Measurements from ENCODE around the gene FRRS1. TPM values are rescaled to one million over a fixed set of nuclear protein-coding genes. Genes with fewer than 3 reads are reported as not detected.

Gene FRRS1
- total and polyA plus RNA-seq, 7 donors: 0.34 to 4.1 (median 3.1) TPM

GRCh38 chr1:99749504-99750347, 16.7 kb downstream of the FRRS1 start:
- 60 to 94% (median 64%) methylated on average over 2 of the region's 2 CpGs for WGBS, 3 donors
- no peak for TF ChIP-seq CTCF (IDR thresholded peaks at IDR 0.05)
- peaks cover 6% of the 10 kb centered on the region for H3K4me1 ChIP-seq
- H3K4me3 ChIP-seq: no peak overlapping the region
- peaks cover 0 to 10% of the 10 kb centered on the region in 2 donors for H3K36me3 ChIP-seq (ENCODE audit: insufficient read depth in 1 of 2, low read depth in 1 of 2)
- no peaks in the 10 kb centered on the region for H3K9me3 ChIP-seq
- ATAC-seq (no peak), DNase-seq (no peak)
- H3K27me3 ChIP-seq (ENCODE audit: insufficient read depth in 3 of 3, low read length in 2 of 3): no peaks in the 10 kb centered on the region
- no peak overlapping the region for H3K27ac ChIP-seq
- intact Hi-C loops (cut with DNase I): no loop called here

GRCh38 chr1:99748419-99748818, 18.0 kb downstream of the FRRS1 start:
- Histone ChIP-seq H3K27ac (no peak overlapping the region), H3K36me3 (ENCODE audit: insufficient read depth in 1 of 2, low read depth in 1 of 2) (peaks cover 0 to 10% of the 10 kb centered on the region in 2 donors), H3K27me3 (ENCODE audit: insufficient read depth in 3 of 3, low read length in 2 of 3) (no peaks in the 10 kb centered on the region), H3K4me1 (peaks cover 6% of the 10 kb centered on the region), H3K9me3 (no peaks in the 10 kb centered on the region), H3K4me3 (no peak overlapping the region)
- TF ChIP-seq CTCF (IDR thresholded peaks at IDR 0.05): no peak
- WGBS, 3 donors: 30 to 54% (median 36%) methylated on average over 2 of the region's 2 CpGs
- ATAC-seq (peak; percentile 81 to 92 (median 90)), DNase-seq (no peak)
- intact Hi-C loops (cut with DNase I): no loop called here

- H3K4me1 ChIP-seq: peaks cover 6% of the 10 kb centered on the region
- H3K4me3 ChIP-seq: no peak overlapping the region
- no peak overlapping the region for H3K27ac ChIP-seq
- peaks cover 3 to 17% of the 10 kb centered on the region in 2 donors for H3K36me3 ChIP-seq (ENCODE audit: insufficient read depth in 1 of 2, low read depth in 1 of 2)
- DNase-seq (no peak), ATAC-seq (no peak)
- no peaks in the 10 kb centered on the region for H3K27me3 ChIP-seq (ENCODE audit: insufficient read depth in 3 of 3, low read length in 2 of 3)
- WGBS, 3 donors: 73 to 83% (median 83%) methylated on average over 2 of the region's 2 CpGs
- intact Hi-C loops (cut with DNase I): no loop called here
- no peak for TF ChIP-seq CTCF (IDR thresholded peaks at IDR 0.05)
- H3K9me3 ChIP-seq: no peaks in the 10 kb centered on the region
Measured at GRCh38 chr1:99745684-99746083, 20.8 kb downstream of the FRRS1 start.

GRCh38 chr1:99745061-99745460, 21.4 kb downstream of the FRRS1 start:
- 84 to 89% (median 88%) methylated on average over 7 of the region's 7 CpGs for WGBS, 3 donors
- intact Hi-C loops (cut with DNase I): no loop called here
- Histone ChIP-seq H3K36me3 (ENCODE audit: insufficient read depth in 1 of 2, low read depth in 1 of 2) (peaks cover 3 to 19% of the 10 kb centered on the region in 2 donors), H3K27ac (no peak overlapping the region), H3K4me1 (peaks cover 6% of the 10 kb centered on the region), H3K9me3 (no peaks in the 10 kb centered on the region), H3K27me3 (ENCODE audit: insufficient read depth in 3 of 3, low read length in 2 of 3) (no peaks in the 10 kb centered on the region), H3K4me3 (no peak overlapping the region)
- DNase-seq (no peak), ATAC-seq (no peak)
- TF ChIP-seq CTCF (IDR thresholded peaks at IDR 0.05): no peak
